Endometrial microvascular endothelial cells (primary cell): ENCODE results near the gene MAP3K1. TPM values are rescaled to one million over a fixed set of nuclear protein-coding genes. Genes with fewer than 3 reads are reported as not detected.
"Not testable (repeated sequence)": the region's sequence is repeated elsewhere in the genome, so short reads cannot be mapped to it uniquely, and the experiment has no call there.

Source experiments
- in situ Hi-C: cut with HindIII; loops from 2 replicates; pipeline ENCODE4 v1.10.0; 2017; ENCODE audit warnings: low sequenced_read_pairs, low pct_unique_long_range_greater_than_20kb; ENCODE audit errors: inconsistent ontology term
- total RNA-seq: library from RNA; depleted of rRNA; stranded (reverse); fragments of >200 nt; gene quantifications from one replicate; pipeline ENCODE4 v1.2.3, GENCODE V29; 2015; ENCODE audit errors: inconsistent ontology term

The MAP3K1 gene
- 8.2 TPM for total RNA-seq

DNA sequence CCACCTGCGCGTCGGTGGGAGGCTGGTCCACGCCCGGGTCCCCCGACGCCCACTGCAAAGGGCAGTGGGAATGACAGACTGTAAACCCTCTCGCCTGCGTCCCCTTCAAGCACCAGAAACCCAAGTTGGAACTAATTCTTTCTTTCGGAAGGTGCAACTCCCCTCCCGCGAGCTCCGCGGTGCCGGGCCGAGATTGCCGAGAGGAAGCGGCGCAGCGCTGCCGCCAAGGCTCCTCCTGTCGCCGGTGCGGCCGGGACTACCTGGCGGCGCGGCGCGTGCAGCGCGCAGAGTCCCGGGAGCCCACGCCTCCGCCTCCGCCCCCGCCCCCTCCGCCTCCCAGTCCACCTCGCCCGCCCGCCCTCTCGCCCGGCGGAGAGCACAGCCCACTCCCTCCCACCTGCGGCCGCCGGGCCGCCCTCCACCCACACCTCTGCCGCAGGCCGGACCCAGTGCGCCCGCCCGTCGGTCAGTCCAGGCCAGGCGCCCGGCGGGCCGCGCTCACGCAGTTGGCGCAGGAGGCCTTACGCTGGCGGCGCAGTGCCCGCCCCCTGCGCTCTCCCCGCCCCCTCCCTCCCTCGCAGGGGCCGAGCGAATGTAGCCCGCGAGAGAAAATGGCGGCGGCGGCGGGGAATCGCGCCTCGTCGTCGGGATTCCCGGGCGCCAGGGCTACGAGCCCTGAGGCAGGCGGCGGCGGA is at the start of gene MAP3K1:
TSS of gene MAP3K1 (plus strand) at position 587 of the 695 bp plus-strand sequence. CDS start at position 612, 25 bp downstream.
- in situ Hi-C loops, result no loop called here

DNA sequence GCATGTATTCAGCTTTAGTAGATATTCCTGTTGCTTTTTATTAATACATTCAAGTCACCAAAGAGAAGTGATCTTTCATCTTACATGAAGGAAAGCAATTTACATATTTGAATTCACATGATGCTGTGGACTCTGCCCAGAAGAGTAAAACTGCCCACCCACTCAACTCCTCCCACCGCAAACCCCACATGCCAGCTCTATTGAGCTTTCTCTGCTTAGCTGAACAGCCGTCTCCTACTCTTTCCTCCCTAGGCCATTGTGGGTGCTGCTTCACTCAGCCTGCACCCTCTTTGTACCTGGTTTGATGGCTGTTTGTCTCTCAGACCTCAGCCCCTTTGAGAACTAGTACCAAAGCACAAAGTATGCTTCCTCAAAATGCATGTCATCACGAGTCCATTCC is 48.4 kb upstream of the MAP3K1 start:
- in situ Hi-C loops, result no loop called here

DNA sequence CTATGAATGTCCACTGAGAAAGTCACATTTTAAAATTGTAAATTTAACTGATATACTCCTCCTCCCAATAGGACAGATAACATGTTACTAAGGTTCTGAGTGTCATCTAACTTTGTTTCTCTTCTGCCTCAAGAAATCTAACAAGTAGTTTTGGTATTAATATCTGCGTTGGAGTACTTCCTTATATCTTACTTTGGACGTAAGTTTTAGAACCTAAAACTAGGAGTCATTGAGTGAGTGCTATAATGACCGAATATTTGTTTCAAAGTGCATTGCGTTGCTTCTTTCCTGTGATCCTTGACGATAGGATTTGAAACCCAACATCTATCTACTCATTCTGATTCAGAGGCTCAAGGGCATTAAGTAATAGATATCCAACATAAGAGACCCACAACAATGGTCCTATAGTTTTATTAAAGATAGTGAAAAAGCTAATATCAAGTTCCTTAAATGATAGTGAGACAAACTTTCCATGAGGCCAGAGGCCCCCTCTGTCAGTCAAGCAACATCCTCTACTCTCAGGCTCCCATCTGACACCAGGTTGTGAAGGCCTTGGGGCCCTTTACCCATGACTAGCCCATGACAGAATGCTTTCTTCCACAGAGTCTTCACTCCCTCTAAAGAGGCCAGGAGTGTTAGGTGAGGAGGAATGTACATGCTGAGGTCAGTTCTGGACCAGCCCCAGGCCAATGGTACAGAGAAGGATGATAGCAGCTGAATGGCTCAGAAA is 45.3 kb upstream of the MAP3K1 start:
- in situ Hi-C loops, result no loop called here

DNA sequence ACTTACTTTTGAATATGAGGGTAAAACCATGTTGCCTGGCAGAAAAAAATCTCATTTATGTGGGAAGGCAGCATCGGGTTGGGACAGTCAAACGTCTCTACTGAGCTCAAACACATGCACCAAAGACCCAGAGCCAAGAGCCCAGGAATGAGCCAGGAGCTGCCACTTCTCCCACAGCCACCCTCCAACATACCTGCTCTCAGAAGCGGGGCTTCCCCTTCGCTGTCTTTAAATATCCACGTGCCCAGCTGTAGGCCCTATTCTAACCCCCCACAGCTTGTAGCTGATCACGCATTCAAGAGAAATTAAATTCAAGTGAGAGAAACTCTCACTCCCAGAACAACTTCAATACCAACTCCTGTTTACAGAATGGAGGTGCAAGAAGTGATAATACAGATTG is 42.6 kb upstream of the MAP3K1 start:
- in situ Hi-C loops, result no loop called here

DNA sequence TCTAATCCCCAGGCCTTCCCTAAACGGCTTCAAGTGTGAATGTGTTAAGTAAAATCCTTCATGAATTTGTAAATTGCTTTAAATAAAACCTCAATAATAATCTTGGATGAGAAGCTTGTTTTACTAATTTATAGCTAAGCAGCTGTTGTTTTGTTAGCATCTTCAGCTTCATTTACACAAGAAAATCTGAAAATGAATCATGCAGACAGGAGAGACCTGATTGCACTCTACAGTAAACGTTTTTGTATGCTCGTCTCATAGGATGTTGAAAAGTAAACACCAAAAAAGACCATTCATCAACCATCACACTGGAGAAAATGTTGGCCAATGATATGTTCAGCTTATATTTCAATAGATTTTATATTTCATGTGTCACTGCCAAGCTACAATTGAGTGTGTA is 40.4 kb upstream of the MAP3K1 start:
- in situ Hi-C loops, result no loop called here

DNA sequence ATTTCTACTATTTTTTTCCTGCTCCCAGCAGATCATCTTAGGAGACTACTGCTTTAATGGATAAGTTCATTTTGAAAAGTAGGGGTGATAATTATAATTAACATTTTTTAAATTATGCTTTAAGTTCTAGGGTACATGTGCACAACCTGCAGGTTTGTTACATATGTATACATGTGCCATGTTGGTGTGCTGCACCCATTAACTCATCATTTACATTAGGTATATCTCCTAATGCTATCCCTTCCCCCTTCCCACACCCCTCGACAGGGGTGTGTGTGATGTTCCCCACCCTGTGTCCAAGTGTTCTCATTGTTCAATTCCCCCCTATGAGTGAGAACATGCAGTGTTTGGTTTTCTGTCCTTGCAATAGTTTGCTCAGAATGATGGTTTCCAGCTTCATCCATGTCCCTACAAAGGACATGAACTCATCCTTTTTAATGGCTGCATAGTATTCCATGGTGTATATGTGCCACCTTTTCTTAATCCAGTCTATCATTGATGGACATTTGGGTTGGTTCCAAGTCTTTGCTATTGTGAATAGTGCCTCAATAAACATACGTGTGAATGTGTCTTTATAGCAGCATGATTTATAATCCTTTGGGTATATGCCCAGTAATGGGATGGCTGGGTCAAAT is 39.0 kb upstream of the MAP3K1 start:
- in situ Hi-C loops, result not testable (repeated sequence)

DNA sequence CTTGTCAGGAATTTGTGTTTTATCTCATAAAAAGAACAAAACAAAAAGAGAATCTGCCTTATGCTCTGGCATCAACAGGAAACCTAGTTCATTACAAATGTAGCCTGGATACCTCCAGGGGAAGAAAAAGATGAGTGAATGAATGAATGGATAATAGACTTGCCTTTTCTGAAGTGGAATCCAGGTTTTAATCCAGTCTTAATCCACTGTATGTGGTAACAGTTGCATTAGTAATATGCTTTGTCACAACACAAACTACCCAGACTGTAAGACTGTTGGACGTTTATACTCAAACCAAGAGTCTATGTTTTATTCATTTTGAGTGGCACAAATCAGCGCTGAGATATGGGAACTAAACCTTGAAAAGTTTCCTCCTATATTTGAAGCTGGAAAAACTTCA is 32.1 kb upstream of the MAP3K1 start:
- in situ Hi-C loops, result no loop called here

DNA sequence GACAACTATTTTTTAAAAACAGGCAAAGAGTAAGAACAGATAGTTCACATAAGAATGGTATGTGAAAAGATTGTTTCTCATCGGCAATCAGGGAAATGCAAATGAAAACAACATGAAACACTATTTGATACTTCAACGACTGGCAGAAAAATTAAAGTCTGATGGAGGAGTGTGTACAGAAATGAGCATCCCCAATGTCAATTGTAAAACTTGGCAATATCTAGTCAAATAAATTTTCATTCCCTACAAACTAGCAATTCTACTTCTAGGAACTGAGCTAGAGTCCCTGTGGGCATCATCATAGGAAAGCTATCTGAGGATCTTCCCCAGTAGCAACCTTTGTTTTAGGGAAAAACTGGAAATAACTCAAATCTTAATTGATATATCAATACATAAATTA is 29.0 kb upstream of the MAP3K1 start:
- in situ Hi-C loops, result no loop called here

DNA sequence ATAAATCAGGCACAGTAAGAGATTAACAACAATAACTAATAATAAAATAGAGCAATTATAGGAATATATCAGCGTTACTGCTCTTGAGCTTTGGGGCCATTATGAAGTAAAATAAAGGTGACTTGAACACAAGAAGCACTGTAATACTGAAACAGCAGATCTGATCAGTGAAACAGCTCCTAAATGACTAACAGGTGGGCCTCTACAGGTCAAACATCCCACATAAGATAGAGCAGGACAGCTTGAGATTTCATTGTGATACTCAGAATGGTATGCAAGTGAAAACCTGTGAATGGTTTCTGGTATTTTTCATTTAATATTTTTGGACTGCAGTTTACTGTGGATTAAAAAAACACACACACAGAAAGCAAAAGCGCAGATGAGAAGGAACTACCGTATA is 24.0 kb upstream of the MAP3K1 start:
- in situ Hi-C loops, result no loop called here

DNA sequence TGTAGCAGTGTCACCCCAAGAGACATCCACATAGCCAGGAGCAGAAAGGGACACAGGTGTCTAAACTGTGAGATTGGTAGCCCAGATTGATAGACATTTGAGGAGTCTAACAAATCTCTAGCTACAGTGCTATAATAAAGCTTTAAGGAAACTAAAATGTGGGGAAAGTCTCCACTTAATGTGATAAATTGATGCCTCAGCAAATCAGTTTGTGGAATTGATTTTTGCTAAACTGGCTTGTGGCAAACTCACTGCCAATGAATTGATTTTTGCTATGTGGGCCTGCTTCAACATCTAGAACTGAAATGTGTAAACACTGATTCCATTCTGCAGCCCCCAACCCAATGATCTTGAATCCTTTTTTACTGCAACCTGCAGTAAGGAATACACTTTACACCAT is 16.8 kb upstream of the MAP3K1 start:
- in situ Hi-C loops, result no loop called here

DNA sequence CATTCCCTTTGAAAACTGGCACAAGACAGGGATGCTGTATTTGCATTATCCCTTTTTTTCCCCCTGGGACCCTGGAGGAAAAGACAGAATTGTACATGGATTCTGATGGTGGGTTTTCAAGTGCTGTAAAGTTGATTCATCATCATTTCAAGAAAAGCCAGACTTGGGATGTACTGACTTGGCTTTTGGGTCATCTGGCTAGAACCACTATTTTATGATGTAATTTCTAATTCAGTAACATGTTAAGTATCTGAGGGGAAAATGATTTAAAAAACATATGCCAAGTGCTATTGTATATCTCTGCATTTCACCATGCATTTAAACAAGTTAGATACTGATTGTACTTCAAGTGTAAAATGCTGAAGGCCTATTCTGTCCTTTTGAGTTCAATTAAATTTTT is 15.2 kb upstream of the MAP3K1 start:
- in situ Hi-C loops, result no loop called here

DNA sequence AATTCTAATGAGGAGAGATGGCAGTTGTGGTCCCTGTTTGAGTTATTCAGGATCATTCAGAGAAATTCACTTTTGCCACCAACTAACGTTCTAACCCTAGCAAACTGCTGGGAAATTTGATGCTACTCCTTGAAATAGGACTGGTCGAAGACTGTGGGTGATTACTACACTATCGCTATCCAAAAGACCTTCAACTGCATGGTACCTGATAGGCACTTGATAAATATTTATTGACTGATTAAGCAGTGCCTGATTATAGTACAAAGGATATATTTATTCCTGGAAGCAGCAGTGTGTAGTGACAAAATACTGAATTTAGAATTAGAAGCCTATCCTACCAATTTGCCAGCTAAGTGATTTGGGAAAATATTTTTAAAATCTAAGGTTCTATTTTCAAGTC is 14.1 kb upstream of the MAP3K1 start:
- in situ Hi-C loops, result no loop called here

DNA sequence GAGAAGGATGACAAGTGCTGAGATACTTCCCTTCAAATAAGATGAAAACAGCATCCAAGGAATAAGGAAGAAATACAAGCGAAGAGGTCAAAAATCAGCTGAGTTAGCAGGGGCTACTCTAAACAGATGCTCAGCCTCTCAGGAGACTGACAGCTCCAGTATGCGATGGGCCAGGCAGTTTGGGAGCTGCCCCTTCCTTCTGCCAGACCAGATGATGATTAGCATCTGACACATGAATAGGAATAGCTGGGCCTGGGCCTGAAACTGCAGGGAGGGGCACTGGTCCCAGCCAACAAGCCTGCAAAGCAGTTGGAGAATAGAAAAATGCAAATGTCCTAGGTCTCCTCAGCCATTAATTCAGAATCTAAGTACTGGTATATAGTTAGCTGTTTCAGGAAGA is 13.1 kb upstream of the MAP3K1 start:
- in situ Hi-C loops, result no loop called here

DNA sequence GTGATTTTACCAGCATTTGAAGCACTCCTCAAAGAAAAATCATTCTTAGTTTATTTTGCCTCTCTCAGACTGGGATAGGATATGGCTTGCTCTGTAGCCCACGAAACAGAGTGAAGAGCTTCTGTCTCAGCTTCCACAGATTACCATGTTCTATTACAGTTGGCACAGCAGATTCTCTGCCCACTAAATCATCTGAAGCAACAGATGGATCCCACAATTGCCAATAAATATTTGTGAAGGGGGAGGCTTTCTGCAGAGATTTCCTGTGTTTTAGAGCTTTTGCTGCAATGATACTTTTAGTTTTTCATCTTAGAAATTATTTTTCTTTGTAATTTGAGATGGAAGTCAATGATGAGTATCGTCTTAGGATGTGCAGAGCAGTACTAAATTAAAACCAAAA is 12.3 kb upstream of the MAP3K1 start:
- in situ Hi-C loops, result no loop called here

DNA sequence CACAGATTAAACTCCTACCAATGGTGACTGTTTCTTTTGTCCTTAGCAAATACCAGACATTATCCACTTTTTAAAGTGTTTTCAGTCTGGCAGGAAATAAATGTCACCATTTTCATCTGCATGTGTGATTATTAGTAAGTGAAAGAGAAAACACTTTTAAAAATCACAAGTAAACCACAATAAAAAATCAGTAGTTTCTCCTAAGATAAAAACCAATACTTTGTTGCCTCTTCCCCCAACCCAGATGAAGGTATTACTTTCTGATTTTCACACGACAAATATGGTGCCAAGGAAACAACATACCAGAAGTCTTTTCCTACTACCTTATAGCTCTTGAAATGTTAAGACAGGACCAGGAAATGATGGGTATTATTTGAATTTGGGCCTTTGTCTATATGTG is 11.5 kb upstream of the MAP3K1 start:
- in situ Hi-C loops, result no loop called here

DNA sequence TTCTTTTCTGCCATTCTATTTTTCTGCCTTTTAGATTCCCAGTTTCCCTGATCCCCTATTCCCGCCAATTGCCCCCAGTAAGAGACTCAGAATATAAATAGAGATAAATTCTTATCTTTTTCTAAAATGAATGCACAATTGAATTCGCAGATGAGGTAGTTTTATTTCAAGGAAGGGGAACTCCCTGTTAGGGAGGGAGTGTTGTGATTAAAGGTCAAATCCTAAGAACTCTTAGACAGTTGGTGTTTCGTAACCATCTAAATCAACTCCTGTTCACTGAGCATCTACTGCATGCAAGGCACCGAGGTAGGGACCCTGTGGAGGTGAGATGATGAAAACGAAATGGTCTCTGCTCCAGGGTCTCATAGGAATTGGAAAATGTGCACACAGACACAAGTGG is 7.7 kb upstream of the MAP3K1 start:
- in situ Hi-C loops, result no loop called here

DNA sequence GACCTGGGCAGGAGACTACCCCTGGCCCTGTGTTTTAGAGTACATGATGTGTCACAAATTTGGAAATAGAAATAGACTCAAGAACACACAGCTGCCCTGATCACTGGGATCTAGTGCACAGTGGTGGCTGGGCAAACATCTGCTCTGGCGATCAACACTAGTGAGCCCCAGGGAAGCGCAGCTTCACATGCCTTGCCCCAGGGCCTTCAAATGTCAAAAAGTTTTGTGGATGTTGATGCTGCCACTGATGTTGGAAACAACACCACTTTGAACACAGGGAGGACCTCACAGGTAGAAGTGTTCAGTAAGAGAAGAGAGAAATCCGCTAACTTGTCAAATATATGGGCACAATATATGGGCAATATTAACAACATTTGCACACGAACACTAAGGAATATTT is 7.1 kb upstream of the MAP3K1 start:
- in situ Hi-C loops, result no loop called here

DNA sequence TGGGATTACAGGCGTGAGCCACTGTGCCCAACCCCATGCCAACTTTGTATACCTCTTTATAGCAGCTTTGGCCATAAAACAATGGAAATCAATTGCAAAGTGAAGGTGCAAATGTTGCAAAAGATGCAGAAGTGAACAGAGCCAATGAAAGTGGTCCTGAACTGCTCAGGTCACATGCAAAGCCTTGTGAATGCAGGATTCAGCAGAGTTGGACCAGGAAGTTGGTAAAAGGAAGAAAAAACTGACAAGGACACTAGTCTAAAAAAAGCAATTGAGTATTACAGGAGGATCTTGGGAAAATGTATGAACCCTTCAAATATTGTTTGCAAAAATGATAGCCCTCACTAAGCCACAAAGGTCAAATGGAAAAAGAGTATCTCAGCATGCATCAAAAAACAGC is 4.5 kb upstream of the MAP3K1 start:
- in situ Hi-C loops, result no loop called here

DNA sequence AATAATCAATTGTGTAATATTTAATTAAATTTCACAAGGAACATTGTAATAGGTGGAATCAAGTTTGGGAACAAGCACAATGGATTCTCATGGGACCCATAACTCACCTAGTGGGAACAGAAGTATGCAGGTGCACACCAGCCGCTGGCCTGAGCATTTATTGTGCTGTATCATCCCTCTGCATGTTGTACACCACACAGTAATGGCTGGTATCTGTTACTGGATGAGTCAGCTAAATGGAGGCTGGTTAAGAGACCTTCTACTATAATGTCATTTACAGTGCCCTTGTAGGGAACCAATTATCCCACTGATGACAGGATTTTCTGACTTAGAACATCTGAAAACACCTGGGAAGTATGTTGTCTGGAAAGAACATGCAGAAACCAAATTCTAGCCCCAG is 3.2 kb upstream of the MAP3K1 start:
- in situ Hi-C loops, result no loop called here

DNA sequence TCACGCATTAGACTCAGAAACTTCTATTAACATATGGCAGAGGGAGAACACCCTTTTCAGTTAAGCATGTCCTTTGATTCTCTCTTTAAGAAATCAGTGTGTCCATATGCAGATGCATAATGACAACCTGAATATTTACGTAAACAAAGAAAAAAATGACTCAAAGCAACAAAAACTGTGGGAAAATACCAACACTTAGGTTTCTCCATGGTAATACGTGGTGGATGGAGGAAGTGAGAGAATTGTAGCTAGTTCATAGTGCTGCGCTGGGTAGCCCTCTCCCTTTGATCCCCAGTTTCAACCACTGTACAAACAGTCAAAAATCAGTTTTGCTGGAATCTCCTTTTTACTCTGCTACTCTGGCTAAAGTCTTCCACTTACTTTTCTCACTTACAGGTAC is 2.0 kb upstream of the MAP3K1 start:
- in situ Hi-C loops, result no loop called here
